Measurements from ENCODE around the gene DPYSL4. TPM values are rescaled to one million over a fixed set of nuclear protein-coding genes. Genes with fewer than 3 reads are reported as not detected.

DPYSL4 gene
- total and polyA plus RNA-seq, 2 of the 13 experiments (the other 11 are each of a cell fraction or from before 2014, with no cell fraction given) = 0.84 to 1.2 TPM

- Histone ChIP-seq H4K20me1 (ENCODE audit: insufficient read depth, low read length) (no peaks in the 10 kb centered on the region), H3K79me2 (ENCODE audit: insufficient read depth, low read length) (no peaks in the 10 kb centered on the region), H3K4me3 (replicated peaks in 1 of 3; ENCODE audit: insufficient read depth in 1 of 3, low read depth in 2 of 3, low read length in 3 of 3) (no peak overlapping the region), H3K4me2 (ENCODE audit: low read depth, low read length) (no peak overlapping the region), H3K4me1 (ENCODE audit: insufficient read depth, low read length) (no peaks in the 10 kb centered on the region), H3K9me3 (ENCODE audit: low read length) (peaks cover 12% of the 10 kb centered on the region), H3K27me3 (ENCODE audit: control insufficient read depth in 1 of 2, insufficient read depth in 2 of 2, low read length in 2 of 2) (no peaks in the 10 kb centered on the region), H2AFZ (ENCODE audit: low read length) (no peak overlapping the region), H3K27ac (ENCODE audit: extremely low read length, insufficient read depth, low read length) (no peak overlapping the region), H3K36me3 (replicated peaks in 1 of 2; ENCODE audit: control insufficient read depth in 1 of 2, insufficient read depth in 2 of 2, low read length in 2 of 2) (no peaks in the 10 kb centered on the region), H3K9ac (ENCODE audit: insufficient read depth, low read depth, low read length) (no peak overlapping the region)
- DNase-seq (ENCODE audit: low spot score) (no peak), FAIRE-seq (no peak), ATAC-seq (no peak)
- intact Hi-C loops (cut with micrococcal nuclease; ENCODE audit: unreplicated experiment) (no loop called here), in situ Hi-C loops (cut with HindIII; ENCODE audit: extremely low pct_ligation_motif_present, low pct_unique_long_range_greater_than_20kb) (no loop called here)
- peak; percentile 41 for TF ChIP-seq CTCF (CRISPR knock-in tag; IDR thresholded peaks at IDR 0.05)
- TF ChIP-seq ZBTB8A (CRISPR knock-in tag; IDR thresholded peaks at IDR 0.05; ENCODE audit: borderline replicate concordance, low read depth) = no peak
- WGBS (ENCODE audit: low lambda C conversion rate) = no CpG with 5 or more reads among the region's 7 CpGs
- CTCF ChIA-PET (ENCODE audit: low intra/inter-chr PET ratio, low total read pairs) = no interaction called here
- BruUV-seq (replicated peaks) = no TSS peak
- POLR2A ChIA-PET = no interaction called here
Measured at GRCh38 chr10:132219486-132219885, 32.7 kb downstream of the DPYSL4 start.

- in situ Hi-C loops (cut with HindIII; ENCODE audit: extremely low pct_ligation_motif_present, low pct_unique_long_range_greater_than_20kb) (loop anchor here (5.0 kb wide), 2 partner anchors 127 to 232 kb away; no protein-coding TSS in a partner anchor), intact Hi-C loops (cut with micrococcal nuclease; ENCODE audit: unreplicated experiment) (no loop called here)
- H2AFZ ChIP-seq (ENCODE audit: low read length) = no peak overlapping the region
- H3K4me1 ChIP-seq (ENCODE audit: insufficient read depth, low read length) = no peaks in the 10 kb centered on the region
- no peak overlapping the region for H3K9ac ChIP-seq (ENCODE audit: insufficient read depth, low read depth, low read length)
- WGBS (ENCODE audit: low lambda C conversion rate) = 83% methylated on average over 9 of the region's 9 CpGs
- POLR2A ChIA-PET = interaction anchor here (0.6 kb wide), 1 partner anchor 88 kb away, joined by 3 read pairs; the partner anchor contains the start of gene STK32C
- no peaks in the 10 kb centered on the region for H4K20me1 ChIP-seq (ENCODE audit: insufficient read depth, low read length)
- no peak for DNase-seq (ENCODE audit: low spot score)
- no peak for ATAC-seq
- H3K4me3 ChIP-seq (replicated peaks in 1 of 3; ENCODE audit: insufficient read depth in 1 of 3, low read depth in 2 of 3, low read length in 3 of 3) = no peak overlapping the region
- H3K79me2 ChIP-seq (ENCODE audit: insufficient read depth, low read length) = no peaks in the 10 kb centered on the region
- no peaks in the 10 kb centered on the region for H3K36me3 ChIP-seq (replicated peaks in 1 of 2; ENCODE audit: control insufficient read depth in 1 of 2, insufficient read depth in 2 of 2, low read length in 2 of 2)
- H3K27ac ChIP-seq (ENCODE audit: extremely low read length, insufficient read depth, low read length) = no peak overlapping the region
- CTCF ChIA-PET (ENCODE audit: low intra/inter-chr PET ratio, low total read pairs) = no interaction called here
- H3K4me2 ChIP-seq (ENCODE audit: low read depth, low read length) = no peak overlapping the region
- no peaks in the 10 kb centered on the region for H3K27me3 ChIP-seq (ENCODE audit: control insufficient read depth in 1 of 2, insufficient read depth in 2 of 2, low read length in 2 of 2)
- FAIRE-seq = no peak
- BruUV-seq (replicated peaks) = no TSS peak
- peaks cover 12% of the 10 kb centered on the region for H3K9me3 ChIP-seq (ENCODE audit: low read length)
- TF ChIP-seq ZNF792 (CRISPR knock-in tag; IDR thresholded peaks at IDR 0.05) = no peak
- TF ChIP-seq GLI4 (CRISPR knock-in tag; IDR thresholded peaks at IDR 0.05; ENCODE audit: borderline replicate concordance) = no peak
- no peak for TF ChIP-seq ZNF335 (CRISPR knock-in tag; IDR thresholded peaks at IDR 0.05)
- no peak for TF ChIP-seq ZNF142 (CRISPR knock-in tag; IDR thresholded peaks at IDR 0.05)
- TF ChIP-seq POLR2AphosphoS5 (IDR thresholded peaks at IDR 0.05; ENCODE audit: low read depth, low read length) = no peak
- no peak for TF ChIP-seq ZBTB38 (CRISPR knock-in tag; IDR thresholded peaks at IDR 0.05)
- no peak for TF ChIP-seq ZFP62 (CRISPR knock-in tag; IDR thresholded peaks at IDR 0.05)
- no peak for TF ChIP-seq ZNF660 (CRISPR knock-in tag; IDR thresholded peaks at IDR 0.05; ENCODE audit: borderline replicate concordance, low read depth)
Measured at GRCh38 chr10:132220061-132220460, 33.3 kb downstream of the DPYSL4 start.
